22Rv1 (cell line): ENCODE results near the gene KLF6.

Experiments
- CTCF ChIP-seq: fragments of 450-650 bp; IDR thresholded peaks from 2 replicates; pipeline ENCODE4 v1.5.1; 2017; ENCODE audit warnings: mild to moderate bottlenecking
- ZFX ChIP-seq: fragments of 450-650 bp; IDR thresholded peaks from 2 replicates; pipeline ENCODE4 v1.6.1; 2017; ENCODE audit warnings: antibody characterized with exemption, borderline replicate concordance

GRCh38 chr10:3800586-3800985 is 15.6 kb upstream of the KLF6 start:
- no peak for TF ChIP-seq CTCF
- TF ChIP-seq ZFX = no peak
